Gastrocnemius medialis (tissue), 4 donors: ENCODE data around the gene TAF3.

ENCODE experiments used
- CTCF ChIP-seq, 5 experiments: fragments of 450-650 bp in 3 of 5; fragments of 200-600 bp in 2 of 5; sonication (generic) in 2 of 5; IDR thresholded peaks in 4 of 5; conservative IDR thresholded peaks in 1 of 5; 1 replicate in 4 of 5; 2 replicates in 1 of 5; pipeline ENCODE4 v1.5.1; 2016 to 2019; ENCODE audit warnings: antibody characterized with exemption in 5 of 5, mild to moderate bottlenecking in 3 of 5, moderate library complexity in 3 of 5
- POLR2A ChIP-seq, 2 donors: fragments of 450-650 bp; IDR thresholded peaks; one replicate each; pipeline ENCODE4 v1.6.1; 2017; ENCODE audit warnings: antibody characterized with exemption in 2 of 2, mild to moderate bottlenecking in 2 of 2, moderate library complexity in 2 of 2

- TF ChIP-seq CTCF (IDR thresholded peaks at IDR 0.05 in 4 of 5, conservative IDR thresholded peaks at IDR 0.05 in 1 of 5) (no peak), POLR2A (IDR thresholded peaks at IDR 0.05) (no peak)
Measured at GRCh38 chr10:7971949-7972348, 153.6 kb downstream of the TAF3 start.
